H9 (cell line): ENCODE measurements around the gene C1QTNF9. TPM values are rescaled to one million over a fixed set of nuclear protein-coding genes. Genes with fewer than 3 reads are reported as not detected.
"Not testable (repeated sequence)": the region's sequence is repeated elsewhere in the genome, so short reads cannot be mapped to it uniquely, and the experiment has no call there.

ENCODE experiments used
- DNase-seq: peaks from one replicate; pipeline ENCODE4 v3.0.0-alpha.2; 2017
- H2AFZ ChIP-seq: one replicate; pipeline ENCODE4 v1.6.1; 2013; ENCODE audit warnings: mild to moderate bottlenecking, low read length, control low read depth, moderate library complexity
- H2AK5ac ChIP-seq: 2 replicates; pipeline ENCODE4 v1.6.1; 2013; ENCODE audit warnings: low read length, control low read depth, mixed read lengths; ENCODE audit not compliant: insufficient read length
- H2BK120ac ChIP-seq: one replicate; pipeline ENCODE4 v1.6.1; 2013; ENCODE audit warnings: low read depth, mild to moderate bottlenecking, low read length, control low read depth, inconsistent platforms; ENCODE audit not compliant: poor library complexity, severe bottlenecking
- H2BK12ac ChIP-seq: 2 replicates; pipeline ENCODE4 v1.6.1; 2013; ENCODE audit warnings: low read length, control low read depth, mixed read lengths, low read depth; ENCODE audit not compliant: insufficient read length
- H2BK15ac ChIP-seq: 2 replicates; pipeline ENCODE4 v1.6.1; 2013; ENCODE audit warnings: low read depth, low read length, control low read depth
- H2BK20ac ChIP-seq: one replicate; pipeline ENCODE4 v1.6.1; 2013; ENCODE audit warnings: low read depth, mild to moderate bottlenecking, low read length, control low read depth, inconsistent platforms; ENCODE audit not compliant: poor library complexity, severe bottlenecking
- H2BK5ac ChIP-seq: 2 replicates; pipeline ENCODE4 v1.6.1; 2013; ENCODE audit warnings: low read length, control low read depth, mixed read lengths; ENCODE audit not compliant: insufficient read length
- H3K14ac ChIP-seq: 2 replicates; pipeline ENCODE4 v1.6.1; 2013; ENCODE audit warnings: low read length, control low read depth; ENCODE audit not compliant: insufficient read depth
- H3K18ac ChIP-seq: 2 replicates; pipeline ENCODE4 v1.6.1; 2013; ENCODE audit warnings: low read depth, mild to moderate bottlenecking, mixed read lengths, low read length, control low read depth; ENCODE audit not compliant: insufficient read length
- H3K23ac ChIP-seq: 2 replicates; pipeline ENCODE4 v1.6.1; 2013; ENCODE audit warnings: low read length, control low read depth, mixed read lengths, low read depth; ENCODE audit not compliant: insufficient read length
- H3K23me2 ChIP-seq: 2 replicates; pipeline ENCODE4 v1.6.1; 2013; ENCODE audit warnings: low read depth, mild to moderate bottlenecking, mixed read lengths, low read length, control low read depth; ENCODE audit not compliant: insufficient read length, poor library complexity, severe bottlenecking
- H3K27ac ChIP-seq: 2 replicates; pipeline ENCODE4 v1.5.1; 2013; ENCODE audit warnings: low read length, control low read depth, mixed read lengths, low read depth; ENCODE audit not compliant: insufficient read length
- H3K27me3 ChIP-seq: 2 replicates; pipeline ENCODE4 v1.6.1; 2013; ENCODE audit warnings: low read length, control low read depth, inconsistent platforms; ENCODE audit not compliant: insufficient read depth
- H3K4ac ChIP-seq: 2 replicates; pipeline ENCODE4 v1.6.1; 2013; ENCODE audit warnings: low read depth, mild to moderate bottlenecking, control low read depth, inconsistent platforms, low read length, moderate library complexity
- H3K4me1 ChIP-seq: 2 replicates; pipeline ENCODE4 v1.6.1; 2013; ENCODE audit warnings: low read length, control low read depth, inconsistent platforms; ENCODE audit not compliant: insufficient read depth
- H3K4me2 ChIP-seq: 2 replicates; pipeline ENCODE4 v1.6.1; 2013; ENCODE audit warnings: low read length, control low read depth, mixed read lengths; ENCODE audit not compliant: insufficient read length, insufficient read depth
- H3K56ac ChIP-seq: 2 replicates; pipeline ENCODE4 v1.6.1; 2013; ENCODE audit warnings: low read depth, mild to moderate bottlenecking, mixed read lengths, low read length, control low read depth; ENCODE audit not compliant: insufficient read length
- H3K79me1 ChIP-seq: 2 replicates; pipeline ENCODE4 v1.6.1; 2013; ENCODE audit warnings: low read depth, mild to moderate bottlenecking, moderate library complexity, low read length, control low read depth, inconsistent platforms; ENCODE audit not compliant: insufficient read depth, poor library complexity, severe bottlenecking
- H3K79me2 ChIP-seq: 2 replicates; pipeline ENCODE4 v1.6.1; 2013; ENCODE audit warnings: low read length, control low read depth, inconsistent platforms; ENCODE audit not compliant: insufficient read depth
- H3K9ac ChIP-seq: 2 replicates; pipeline ENCODE4 v1.6.1; 2013; ENCODE audit warnings: low read length, control low read depth, mixed read lengths; ENCODE audit not compliant: insufficient read length; ENCODE audit errors: extremely low read depth
- H3K9me3 ChIP-seq: one replicate; pipeline ENCODE4 v1.6.1; 2013; ENCODE audit warnings: low read depth, low read length, inconsistent platforms; ENCODE audit not compliant: control insufficient read depth
- H3T11ph ChIP-seq: one replicate; pipeline ENCODE4 v1.6.1; 2013; ENCODE audit warnings: mild to moderate bottlenecking, low read length, control low read depth, inconsistent platforms
- H4K20me1 ChIP-seq: one replicate; pipeline ENCODE4 v1.6.1; 2013; ENCODE audit not compliant: control insufficient read depth, insufficient read length, insufficient read depth
- H4K5ac ChIP-seq: 2 replicates; pipeline ENCODE4 v1.6.1; 2013; ENCODE audit warnings: low read depth, mild to moderate bottlenecking, mixed read lengths, low read length, control low read depth; ENCODE audit not compliant: insufficient read length
- H4K8ac ChIP-seq: replicated peaks from 2 replicates; pipeline ENCODE4 v1.6.1; 2013; ENCODE audit warnings: low read length, control low read depth, mixed read lengths, low read depth; ENCODE audit not compliant: insufficient read length
- H4K91ac ChIP-seq: 2 replicates; pipeline ENCODE4 v1.6.1; 2013; ENCODE audit warnings: low read depth, mild to moderate bottlenecking, moderate library complexity, mixed read lengths, low read length, control low read depth; ENCODE audit not compliant: insufficient read length
- H3K27ac Mint-ChIP-seq, 3 experiments: 2 replicates in 2 of 3; 3 replicates in 1 of 3; pipeline ENCODE4 v1.8.0; 2020 to 2021; ENCODE audit warnings: mixed read lengths in 3 of 3, mild to moderate bottlenecking in 1 of 3, moderate library complexity in 1 of 3
- H3K27me3 Mint-ChIP-seq: 2 replicates; pipeline ENCODE4 v1.8.0; 2021; ENCODE audit warnings: low read depth, mild to moderate bottlenecking, moderate library complexity, mixed read lengths
- H3K36me3 Mint-ChIP-seq, 3 experiments: 2 replicates in 2 of 3; 3 replicates in 1 of 3; pipeline ENCODE4 v1.8.0; 2020 to 2021; ENCODE audit warnings: low read depth in 3 of 3, mixed read lengths in 3 of 3; ENCODE audit not compliant: insufficient read depth in 1 of 3
- H3K4me1 Mint-ChIP-seq, 2 experiments: 2 replicates each; pipeline ENCODE4 v1.8.0; 2020; ENCODE audit warnings: mixed read lengths in 2 of 2
- H3K4me3 Mint-ChIP-seq, 2 experiments: 2 replicates in 1 of 2; 3 replicates in 1 of 2; pipeline ENCODE4 v1.8.0; 2020 to 2021; ENCODE audit warnings: mild to moderate bottlenecking in 2 of 2, mixed read lengths in 2 of 2, moderate library complexity in 1 of 2
- H3K9me3 Mint-ChIP-seq, 2 experiments: 2 replicates in 1 of 2; 3 replicates in 1 of 2; pipeline ENCODE4 v1.8.0; 2020; ENCODE audit warnings: mild to moderate bottlenecking in 2 of 2, mixed read lengths in 2 of 2, moderate library complexity in 1 of 2
- WGBS: extraction: QIAGEN DNeasy Blood & Tissue Kit; methylation state at CpG from one replicate; pipeline ENCODE4 v1.1.7; 2013; ENCODE audit warnings: missing lambda C conversion rate, low lambda C conversion rate, mixed read lengths; ENCODE audit not compliant: insufficient read length; ENCODE audit errors: extremely low coverage; 5-methylcytosine and 5-hydroxymethylcytosine counted together
- total RNA-seq: library from RNA; stranded (reverse); gene quantifications from 2 replicates; pipeline ENCODE4 v1.2.1, GENCODE V29; 2021
- TF ChIP-seq, protein P1 (sequence below): fragments of 200-600 bp; sonication (generic); conservative IDR thresholded peaks from 3 replicates; pipeline ENCODE4 v1.8.0; 2021; ENCODE audit warnings: antibody characterized with exemption, mild to moderate bottlenecking

Gene C1QTNF9
- total RNA-seq, 1 experiment from 2014 or later: not detected

DNA sequence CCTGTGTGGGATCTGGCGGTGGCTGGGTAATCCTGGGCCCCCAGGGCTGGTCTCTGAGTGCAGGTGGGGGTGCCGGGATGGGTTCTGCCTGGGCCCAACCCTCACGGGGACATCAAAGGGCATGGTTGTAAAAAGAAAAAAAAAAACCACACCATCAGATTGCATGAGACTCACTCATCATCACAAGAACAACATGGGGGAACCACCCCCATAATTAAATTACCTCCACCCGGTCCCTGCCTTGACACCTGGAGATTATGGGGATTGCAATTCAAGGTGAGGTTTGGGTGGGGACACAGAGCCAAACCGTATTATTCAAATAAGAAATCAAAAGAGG lies 14.3 kb downstream of the C1QTNF9 start:
- H3K14ac ChIP-seq: no peak overlapping the region
- H3K4me1 Mint-ChIP-seq: no peaks in the 10 kb centered on the region
- H3K23ac ChIP-seq: no peak overlapping the region
- H3K23me2 ChIP-seq: no peaks in the 10 kb centered on the region
- H3K79me2 ChIP-seq: no peaks in the 10 kb centered on the region
- no peaks in the 10 kb centered on the region for H4K20me1 ChIP-seq
- TF ChIP-seq, protein P1, sequence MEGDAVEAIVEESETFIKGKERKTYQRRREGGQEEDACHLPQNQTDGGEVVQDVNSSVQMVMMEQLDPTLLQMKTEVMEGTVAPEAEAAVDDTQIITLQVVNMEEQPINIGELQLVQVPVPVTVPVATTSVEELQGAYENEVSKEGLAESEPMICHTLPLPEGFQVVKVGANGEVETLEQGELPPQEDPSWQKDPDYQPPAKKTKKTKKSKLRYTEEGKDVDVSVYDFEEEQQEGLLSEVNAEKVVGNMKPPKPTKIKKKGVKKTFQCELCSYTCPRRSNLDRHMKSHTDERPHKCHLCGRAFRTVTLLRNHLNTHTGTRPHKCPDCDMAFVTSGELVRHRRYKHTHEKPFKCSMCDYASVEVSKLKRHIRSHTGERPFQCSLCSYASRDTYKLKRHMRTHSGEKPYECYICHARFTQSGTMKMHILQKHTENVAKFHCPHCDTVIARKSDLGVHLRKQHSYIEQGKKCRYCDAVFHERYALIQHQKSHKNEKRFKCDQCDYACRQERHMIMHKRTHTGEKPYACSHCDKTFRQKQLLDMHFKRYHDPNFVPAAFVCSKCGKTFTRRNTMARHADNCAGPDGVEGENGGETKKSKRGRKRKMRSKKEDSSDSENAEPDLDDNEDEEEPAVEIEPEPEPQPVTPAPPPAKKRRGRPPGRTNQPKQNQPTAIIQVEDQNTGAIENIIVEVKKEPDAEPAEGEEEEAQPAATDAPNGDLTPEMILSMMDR: no peak
- no peak overlapping the region; a peak in 1 of 7 replicates for H3K27ac Mint-ChIP-seq
- H2BK15ac ChIP-seq: no peak overlapping the region
- H4K8ac ChIP-seq: no peak overlapping the region
- H2BK20ac ChIP-seq: no peak overlapping the region
- H4K5ac ChIP-seq: no peak overlapping the region
- no peak overlapping the region for H2AFZ ChIP-seq
- H4K91ac ChIP-seq: no peak overlapping the region
- H3K9me3 Mint-ChIP-seq: no peaks in the 10 kb centered on the region
- no peak for DNase-seq
- H3K18ac ChIP-seq: no peak overlapping the region
- no peaks in the 10 kb centered on the region for H3K79me1 ChIP-seq
- H3K9me3 ChIP-seq: no peaks in the 10 kb centered on the region
- H3T11ph ChIP-seq: no peak overlapping the region
- no peak overlapping the region for H2BK120ac ChIP-seq
- no peak overlapping the region for H3K4me2 ChIP-seq
- H2BK12ac ChIP-seq: no peak overlapping the region
- no CpG with 5 or more reads among the region's 5 CpGs for WGBS
- H3K36me3 Mint-ChIP-seq: no peaks in the 10 kb centered on the region; a peak in 1 of 7 replicates
- no peak overlapping the region for H3K4me3 Mint-ChIP-seq
- H2BK5ac ChIP-seq: no peak overlapping the region
- H3K9ac ChIP-seq: no peak overlapping the region
- H3K27me3 Mint-ChIP-seq: peaks cover 22% of the 10 kb centered on the region
- no peak overlapping the region for H3K56ac ChIP-seq
- no peaks in the 10 kb centered on the region for H3K27me3 ChIP-seq
- no peak overlapping the region for H2AK5ac ChIP-seq
- H3K4me1 ChIP-seq: no peaks in the 10 kb centered on the region
- H3K4ac ChIP-seq: no peak overlapping the region
- H3K27ac ChIP-seq: no peak overlapping the region

- peaks cover 25% of the 10 kb centered on the region for H3K27me3 Mint-ChIP-seq
- H3K36me3 Mint-ChIP-seq, DNase-seq, H3T11ph ChIP-seq, H3K18ac ChIP-seq, H3K9me3 ChIP-seq, H2BK5ac ChIP-seq, H3K9me3 Mint-ChIP-seq, H2BK15ac ChIP-seq, H3K27me3 ChIP-seq, H3K4me1 ChIP-seq, H2BK120ac ChIP-seq, H3K4me1 Mint-ChIP-seq, H3K23ac ChIP-seq, H3K4ac ChIP-seq, H3K23me2 ChIP-seq, H3K27ac ChIP-seq, H2AK5ac ChIP-seq, H4K20me1 ChIP-seq, H4K8ac ChIP-seq, H3K9ac ChIP-seq, H3K79me1 ChIP-seq, H4K5ac ChIP-seq, H3K27ac Mint-ChIP-seq, H3K14ac ChIP-seq, H2BK12ac ChIP-seq, H2BK20ac ChIP-seq, H2AFZ ChIP-seq, H3K56ac ChIP-seq, H4K91ac ChIP-seq, H3K4me2 ChIP-seq, H3K79me2 ChIP-seq: not testable (repeated sequence)
- peak overlapping the region in 1 of 2 experiments; percentile 51; a peak in 1 of 5 replicates for H3K4me3 Mint-ChIP-seq
- no CpG with 5 or more reads among the region's 23 CpGs for WGBS
Observed at GRCh38 chr13:24327598-24327997, 18.2 kb downstream of the C1QTNF9 start.
